Cardiac muscle cell (in vitro differentiated cells and primary cell): ENCODE data around the gene SCAMP5. TPM values are rescaled to one million over a fixed set of nuclear protein-coding genes. Genes with fewer than 3 reads are reported as not detected.

Experiments
- DNase-seq, 2 donors: peaks; one replicate each; pipeline versions ENCODE4 v3.0.0 to v3.0.0-alpha.2; 2010 to 2017; ENCODE audit warnings: low read depth in 1 of 2, low spot score in 1 of 2
- H3K27ac ChIP-seq: fragments of 200-600 bp; sonication (generic); 2 replicates; pipeline ENCODE4 v1.5.1; 2016
- H3K27me3 ChIP-seq: fragments of 200-600 bp; sonication (generic); 2 replicates; pipeline ENCODE4 v1.6.0; 2016; ENCODE audit warnings: control low read depth
- H3K36me3 ChIP-seq: fragments of 200-600 bp; sonication (generic); 2 replicates; pipeline ENCODE4 v1.5.1; 2016; ENCODE audit warnings: control low read depth
- H3K4me1 ChIP-seq: fragments of 200-600 bp; sonication (generic); 2 replicates; pipeline ENCODE4 v1.8.1; 2017; ENCODE audit warnings: low read depth, mild to moderate bottlenecking, mixed run types
- H3K4me3 ChIP-seq: fragments of 200-600 bp; sonication (generic); 2 replicates; pipeline ENCODE4 v1.5.1; 2016; ENCODE audit warnings: mild to moderate bottlenecking
- H3K9me3 ChIP-seq: fragments of 200-600 bp; sonication (generic); 2 replicates; pipeline ENCODE4 v1.5.1; 2017; ENCODE audit warnings: low read depth, mild to moderate bottlenecking, control low read depth
- CTCF ChIP-seq: IDR thresholded peaks from 2 replicates; pipeline ENCODE4 v1.5.1; 2012; ENCODE audit warnings: low read depth, mild to moderate bottlenecking, low read length
- polyA plus RNA-seq: library from polyadenylated mRNA; unstranded; fragments of >200 nt; fragmentation: Nextera tagmentation; extraction: Ambion mirVana; gene quantifications from 2 replicates; pipeline ENCODE4 v1.2.1, GENCODE V29; 2016
- total RNA-seq: library from RNA; depleted of rRNA; stranded (reverse); fragments of >200 nt; gene quantifications from 2 replicates; pipeline ENCODE4 v1.2.3, GENCODE V29; 2016

Gene SCAMP5
- total and polyA plus RNA-seq, 2 experiments from 2014 or later = 3.3 to 5.8 TPM

DNA sequence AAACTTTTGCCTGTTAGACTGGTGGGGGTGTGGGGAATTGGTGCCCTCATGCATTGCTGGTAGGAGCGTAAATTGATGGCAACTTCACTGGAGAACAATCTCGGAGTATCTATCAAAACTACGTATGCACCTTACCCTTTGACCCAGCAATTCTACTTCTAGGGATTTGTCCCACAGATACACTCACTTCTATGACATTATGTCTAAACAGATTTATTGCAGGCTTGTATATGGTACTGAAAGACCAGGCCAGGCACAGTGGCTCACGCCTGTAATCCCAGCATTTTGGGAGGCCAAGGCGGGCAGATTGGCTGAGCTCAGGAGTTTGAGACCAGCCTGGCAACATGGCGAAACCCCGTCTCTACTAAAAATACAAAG, 58.4 kb downstream of the SCAMP5 start:
- Histone ChIP-seq H3K36me3 (no peaks in the 10 kb centered on the region), H3K4me3 (no peak overlapping the region), H3K27ac (no peak overlapping the region), H3K27me3 (no peaks in the 10 kb centered on the region), H3K9me3 (no peaks in the 10 kb centered on the region), H3K4me1 (peaks cover 3% of the 10 kb centered on the region)
- DNase-seq = no peak
- no peak for TF ChIP-seq CTCF

DNA sequence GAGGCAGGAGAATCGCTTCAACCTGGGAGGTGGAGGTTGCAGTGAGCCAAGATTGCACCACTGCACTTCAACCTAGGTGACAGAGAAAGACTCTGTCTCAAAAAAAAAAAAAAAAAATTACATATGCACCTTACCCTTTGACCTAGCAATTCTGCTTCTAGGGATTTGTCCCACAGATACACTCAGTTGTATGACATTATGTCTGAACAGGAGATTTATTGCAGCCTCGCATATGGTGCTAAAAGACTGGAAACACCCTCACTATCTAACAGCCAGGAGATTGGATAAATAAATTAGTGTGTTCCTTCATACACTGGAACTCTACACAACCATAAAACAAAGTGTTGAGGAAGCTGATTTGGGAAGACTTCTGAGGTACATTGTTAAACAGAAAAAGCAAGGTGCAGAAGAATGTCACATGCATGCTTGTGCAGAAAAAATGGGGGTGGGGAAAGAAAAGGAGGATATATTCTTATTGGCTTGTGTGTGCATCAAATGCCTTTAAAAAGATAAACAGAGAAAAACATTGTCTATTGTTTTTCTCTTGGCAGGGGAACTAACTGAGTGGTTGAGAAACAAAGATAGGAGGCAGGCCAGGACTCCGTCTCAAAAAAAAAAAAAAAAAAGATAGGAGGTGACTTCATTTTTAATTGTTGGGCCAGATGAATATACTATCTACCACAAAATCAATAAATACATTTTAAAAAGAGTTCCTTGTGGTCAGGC, 59.0 kb downstream of the SCAMP5 start:
- Histone ChIP-seq H3K27me3 (no peaks in the 10 kb centered on the region), H3K27ac (no peak overlapping the region), H3K9me3 (no peaks in the 10 kb centered on the region), H3K36me3 (no peaks in the 10 kb centered on the region), H3K4me1 (peaks cover 3% of the 10 kb centered on the region), H3K4me3 (no peak overlapping the region)
- peak in 1 of 2 donors; percentile 58 for DNase-seq
- no peak for TF ChIP-seq CTCF

- H3K4me3 ChIP-seq = no peak overlapping the region
- peaks cover 3% of the 10 kb centered on the region for H3K4me1 ChIP-seq
- no peak for DNase-seq
- no peaks in the 10 kb centered on the region for H3K36me3 ChIP-seq
- no peak overlapping the region for H3K27ac ChIP-seq
- H3K9me3 ChIP-seq = no peaks in the 10 kb centered on the region
- TF ChIP-seq CTCF = no peak
- no peaks in the 10 kb centered on the region for H3K27me3 ChIP-seq
Observed at GRCh38 chr15:75056036-75056435, 60.7 kb downstream of the SCAMP5 start.

DNA sequence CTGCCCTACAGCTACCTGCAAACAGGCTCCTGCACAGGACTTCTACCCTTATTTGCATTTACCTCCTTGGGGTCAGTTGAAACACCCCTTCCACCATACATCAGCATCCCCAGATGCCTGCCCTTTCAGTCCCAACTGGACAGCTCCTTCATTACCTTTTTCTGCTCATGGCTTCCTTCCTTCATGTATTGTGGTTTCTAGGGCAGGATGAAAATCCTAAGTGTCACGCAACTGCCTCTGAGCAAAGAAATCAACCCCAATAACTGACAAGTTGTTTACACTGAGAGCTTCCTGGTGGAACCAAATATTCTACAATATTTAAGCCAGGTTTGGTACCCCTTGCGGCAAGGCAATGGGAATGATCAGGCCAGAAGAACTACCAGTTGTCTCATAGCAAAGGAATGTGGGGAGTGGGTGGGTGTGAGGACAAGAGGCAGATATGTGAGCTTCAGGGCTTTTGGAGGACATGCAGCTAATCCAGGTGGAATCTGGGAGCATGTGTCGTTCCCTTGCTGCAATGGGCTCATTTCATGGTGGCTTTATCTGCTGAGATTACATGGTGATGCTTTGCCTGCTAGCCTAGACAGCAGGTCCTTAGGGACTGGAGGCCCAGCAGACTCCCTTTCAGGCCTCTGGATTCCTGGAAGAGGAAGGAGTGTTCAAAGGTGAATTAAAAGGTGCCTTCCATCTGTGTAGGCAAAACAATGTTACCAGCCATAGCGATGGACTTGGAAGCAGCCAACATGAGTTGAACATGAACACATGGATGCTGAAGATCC, 63.0 kb downstream of the SCAMP5 start:
- no peak for TF ChIP-seq CTCF
- Histone ChIP-seq H3K4me3 (no peak overlapping the region), H3K4me1 (peaks cover 3% of the 10 kb centered on the region), H3K27me3 (no peaks in the 10 kb centered on the region), H3K36me3 (no peaks in the 10 kb centered on the region), H3K9me3 (no peaks in the 10 kb centered on the region), H3K27ac (peak overlapping the region; percentile 15)
- DNase-seq = no peak

DNA sequence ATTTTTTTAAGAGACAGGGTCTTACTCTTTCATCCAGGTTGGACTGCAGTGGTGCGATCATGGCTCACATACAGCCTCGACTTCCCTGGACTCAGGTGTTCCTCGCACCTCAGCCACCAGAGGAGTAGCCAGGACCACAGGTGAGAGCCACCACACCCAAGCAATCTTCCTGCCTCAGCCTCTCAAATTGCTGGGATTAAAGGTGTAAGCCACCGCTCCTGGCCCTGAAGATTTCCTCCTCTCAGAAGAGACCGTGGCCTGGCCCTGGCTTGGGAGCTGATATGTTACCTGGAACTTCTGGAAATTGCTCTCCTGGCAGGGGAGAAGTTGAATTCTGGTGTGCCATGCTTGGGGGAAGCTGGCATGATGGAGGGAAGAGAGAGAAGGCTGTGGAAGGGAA, 64.2 kb downstream of the SCAMP5 start:
- Histone ChIP-seq H3K4me3 (no peak overlapping the region), H3K36me3 (no peaks in the 10 kb centered on the region), H3K27ac (no peak overlapping the region), H3K27me3 (no peaks in the 10 kb centered on the region), H3K4me1 (peaks cover 3% of the 10 kb centered on the region), H3K9me3 (no peaks in the 10 kb centered on the region)
- TF ChIP-seq CTCF = no peak
- no peak for DNase-seq
